OCI-LY3 (cell line): ENCODE data around the gene POMT2.
A peak's percentile ranks its signal among the peaks of the same experiment; 100 is the strongest.

Experiments used
- H2AFZ ChIP-seq: fragments of 200-600, 300-600 bp; shearing (Covaris generic); 2 replicates; pipeline ENCODE4 v1.6.0; 2014; ENCODE audit warnings: antibody characterized with exemption, low read depth, low read length
- H3K27ac ChIP-seq: fragments of 200-600, 300-600 bp; sonication (generic); 2 replicates; pipeline ENCODE4 v1.5.1; 2014; ENCODE audit warnings: mild to moderate bottlenecking, low read length, moderate library complexity, mixed read lengths
- H3K27me3 ChIP-seq: fragments of 200-600, 300-600 bp; sonication (generic); 2 replicates; pipeline ENCODE4 v1.6.1; 2014; ENCODE audit warnings: low read depth, low read length, mixed read lengths
- H3K36me3 ChIP-seq: fragments of 200-600, 300-600 bp; sonication (generic); replicated peaks from 2 replicates; pipeline ENCODE3; 2014; ENCODE audit warnings: low read depth, low read length, mixed read lengths
- H3K4me1 ChIP-seq: fragments of 300-600, 200-600 bp; sonication (generic); 2 replicates; pipeline ENCODE4 v1.6.1; 2014; ENCODE audit warnings: low read length, mixed read lengths
- H3K4me2 ChIP-seq: fragments of 200-600, 300-600 bp; sonication (generic); 2 replicates; pipeline ENCODE4 v1.6.1; 2014; ENCODE audit warnings: low read length, mixed read lengths
- H3K4me3 ChIP-seq: fragments of 300-600, 200-600 bp; sonication (generic); 2 replicates; pipeline ENCODE4 v1.5.1; 2014; ENCODE audit warnings: antibody characterized with exemption, mild to moderate bottlenecking, low read length, moderate library complexity
- H3K79me2 ChIP-seq: fragments of 300-600, 200-600 bp; shearing (Covaris generic); 2 replicates; pipeline ENCODE4 v1.6.1; 2014; ENCODE audit warnings: mild to moderate bottlenecking, low read length, mixed read lengths
- H3K9ac ChIP-seq: fragments of 300-600, 200-600 bp; shearing (Covaris generic); 2 replicates; pipeline ENCODE4 v1.6.0; 2014; ENCODE audit warnings: mild to moderate bottlenecking, low read length, moderate library complexity
- H3K9me3 ChIP-seq: fragments of 200-600, 300-600 bp; shearing (Covaris generic); 2 replicates; pipeline ENCODE4 v1.6.1; 2014; ENCODE audit warnings: low read length, mixed read lengths; ENCODE audit not compliant: insufficient read depth
- H4K20me1 ChIP-seq: fragments of 200-600, 300-600 bp; sonication (generic); 2 replicates; pipeline ENCODE4 v1.6.1; 2016; ENCODE audit warnings: low read length, mixed read lengths; ENCODE audit not compliant: insufficient read depth
- EZH2phosphoT487 ChIP-seq: fragments of 200-600 bp; shearing (Covaris generic); IDR thresholded peaks from 2 replicates; pipeline ENCODE4 v1.6.1; 2018; ENCODE audit warnings: antibody characterized with exemption, mixed run types, low read depth
- TF ChIP-seq, protein P1 (sequence below): fragments of 200-600, 300-600 bp; sonication (generic); IDR thresholded peaks from 2 replicates; pipeline ENCODE4 v1.5.1; 2014; ENCODE audit warnings: antibody characterized with exemption, low read length, low read depth

The POMT2 gene

GRCh38 chr14:77320238-77320935 is at the start of gene POMT2:
Gene POMT2, minus strand, starts transcription at chr14:77320883. Its CDS starts 202 bp downstream, at chr14:77320681.
- no peaks in the 10 kb centered on the region for H4K20me1 ChIP-seq
- peak within 1 kb of the TSS; percentile 92 for H3K9ac ChIP-seq
- H3K9me3 ChIP-seq, result no peaks in the 10 kb centered on the region
- H3K4me2 ChIP-seq, result peak within 1 kb of the TSS; percentile 99
- H3K4me1 ChIP-seq, result peaks cover 13% of the 10 kb centered on the region
- no peaks in the 10 kb centered on the region for H3K27me3 ChIP-seq
- TF ChIP-seq EZH2phosphoT487, result no peak
- TF ChIP-seq, protein P1, sequence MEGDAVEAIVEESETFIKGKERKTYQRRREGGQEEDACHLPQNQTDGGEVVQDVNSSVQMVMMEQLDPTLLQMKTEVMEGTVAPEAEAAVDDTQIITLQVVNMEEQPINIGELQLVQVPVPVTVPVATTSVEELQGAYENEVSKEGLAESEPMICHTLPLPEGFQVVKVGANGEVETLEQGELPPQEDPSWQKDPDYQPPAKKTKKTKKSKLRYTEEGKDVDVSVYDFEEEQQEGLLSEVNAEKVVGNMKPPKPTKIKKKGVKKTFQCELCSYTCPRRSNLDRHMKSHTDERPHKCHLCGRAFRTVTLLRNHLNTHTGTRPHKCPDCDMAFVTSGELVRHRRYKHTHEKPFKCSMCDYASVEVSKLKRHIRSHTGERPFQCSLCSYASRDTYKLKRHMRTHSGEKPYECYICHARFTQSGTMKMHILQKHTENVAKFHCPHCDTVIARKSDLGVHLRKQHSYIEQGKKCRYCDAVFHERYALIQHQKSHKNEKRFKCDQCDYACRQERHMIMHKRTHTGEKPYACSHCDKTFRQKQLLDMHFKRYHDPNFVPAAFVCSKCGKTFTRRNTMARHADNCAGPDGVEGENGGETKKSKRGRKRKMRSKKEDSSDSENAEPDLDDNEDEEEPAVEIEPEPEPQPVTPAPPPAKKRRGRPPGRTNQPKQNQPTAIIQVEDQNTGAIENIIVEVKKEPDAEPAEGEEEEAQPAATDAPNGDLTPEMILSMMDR, result peak; percentile 22; the same call in 1 of the 2 replicates
- H3K79me2 ChIP-seq, result 0 out of 2 replicates have a peak, but pooled peaks cover 6% of the 10 kb centered on the region
- peak within 1 kb of the TSS; percentile 85 for H2AFZ ChIP-seq
- no peaks in the 10 kb centered on the region for H3K36me3 ChIP-seq
- peak within 1 kb of the TSS; percentile 85 for H3K27ac ChIP-seq
- peak within 1 kb of the TSS; percentile 89 for H3K4me3 ChIP-seq

- Histone ChIP-seq H4K20me1 (no peaks in the 10 kb centered on the region), H2AFZ (no peak overlapping the region), H3K36me3 (peaks cover 5% of the 10 kb centered on the region), H3K79me2 (peaks cover 53% of the 10 kb centered on the region), H3K9ac (no peak overlapping the region), H3K4me1 (peaks cover 28% of the 10 kb centered on the region), H3K9me3 (no peaks in the 10 kb centered on the region), H3K27ac (no peak overlapping the region), H3K4me2 (no peak overlapping the region), H3K27me3 (no peaks in the 10 kb centered on the region), H3K4me3 (no peak overlapping the region)
- TF ChIP-seq, protein P1, result no peak
- TF ChIP-seq EZH2phosphoT487, result no peak
Observed at GRCh38 chr14:77369285-77369684, 48.6 kb upstream of the POMT2 start.

DNA sequence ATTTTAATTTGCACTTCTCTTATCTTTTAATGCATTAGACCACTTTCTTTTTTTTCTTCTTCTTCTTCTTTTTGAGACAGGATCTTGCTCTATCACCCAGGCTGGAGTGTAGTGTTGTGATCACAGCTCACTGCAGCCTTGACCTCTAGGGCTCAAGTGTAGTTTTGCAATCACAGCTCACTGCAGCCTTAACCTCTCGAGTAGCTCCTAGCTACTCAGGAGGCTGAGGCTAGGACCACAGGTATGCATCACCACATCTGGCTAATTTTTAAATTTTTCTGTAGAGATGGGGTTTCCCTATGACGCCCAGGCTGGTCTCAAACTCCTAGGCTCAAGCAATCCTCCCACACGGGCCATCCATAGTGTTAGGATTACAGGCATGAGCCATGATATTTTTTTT is 43.5 kb upstream of the POMT2 start:
- H3K4me2 ChIP-seq, result no peak overlapping the region
- no peaks in the 10 kb centered on the region for H3K36me3 ChIP-seq
- H4K20me1 ChIP-seq, result peaks cover 10% of the 10 kb centered on the region; the same call in 1 of the 2 replicates
- no peak overlapping the region for H3K4me3 ChIP-seq
- TF ChIP-seq EZH2phosphoT487, result no peak
- TF ChIP-seq, protein P1, result no peak
- no peak overlapping the region for H2AFZ ChIP-seq
- H3K27ac ChIP-seq, result no peak overlapping the region
- peaks cover 40% of the 10 kb centered on the region for H3K79me2 ChIP-seq
- H3K9me3 ChIP-seq, result no peaks in the 10 kb centered on the region
- no peaks in the 10 kb centered on the region for H3K27me3 ChIP-seq
- H3K4me1 ChIP-seq, result 0 out of 2 replicates have a peak, but pooled peaks cover 3% of the 10 kb centered on the region
- no peak overlapping the region for H3K9ac ChIP-seq

GRCh38 chr14:77359626-77360025 is 38.9 kb upstream of the POMT2 start:
- Histone ChIP-seq H4K20me1 (peaks cover 10% of the 10 kb centered on the region; the same call in 1 of the 2 replicates), H3K36me3 (peaks cover 3% of the 10 kb centered on the region), H3K9me3 (no peaks in the 10 kb centered on the region), H3K4me1 (0 out of 2 replicates have a peak, but pooled peaks cover 3% of the 10 kb centered on the region), H3K9ac (no peak overlapping the region), H3K4me2 (no peak overlapping the region), H3K27ac (no peak overlapping the region), H2AFZ (no peak overlapping the region), H3K4me3 (no peak overlapping the region), H3K79me2 (peaks cover 30% of the 10 kb centered on the region), H3K27me3 (no peaks in the 10 kb centered on the region)
- TF ChIP-seq EZH2phosphoT487, result no peak
- TF ChIP-seq, protein P1, result no peak
